Thoracic aorta (tissue), 2 donors: Measurements from ENCODE around the gene ANKUB1. TPM values are rescaled to one million over a fixed set of nuclear protein-coding genes. Genes with fewer than 3 reads are reported as not detected.

Source experiments
- ATAC-seq: fragments of 150-250 bp; one replicate; pipeline ENCODE4 v1.8.0; 2017; ENCODE audit warnings: low read depth; ENCODE audit not compliant: insufficient number of reproducible peaks, low FRiP score
- DNase-seq: peaks from one replicate; pipeline ENCODE4 v3.0.0-alpha.2; 2020; ENCODE audit warnings: low spot score
- H3K27ac ChIP-seq, 2 donors: fragments of 200-600 bp; sonication (generic); 1 replicate in 1 of 2; 2 replicates in 1 of 2; pipeline ENCODE4 v1.5.1; 2016; ENCODE audit warnings: mild to moderate bottlenecking in 2 of 2, moderate library complexity in 2 of 2
- H3K27me3 ChIP-seq: fragments of 200-600 bp; sonication (generic); replicated peaks from 2 replicates; pipeline ENCODE4 v1.6.0; 2016; ENCODE audit warnings: mild to moderate bottlenecking; ENCODE audit not compliant: insufficient read depth
- H3K36me3 ChIP-seq: fragments of 200-600 bp; sonication (generic); one replicate; pipeline ENCODE4 v1.5.1; 2016
- H3K4me1 ChIP-seq, 2 donors: fragments of 200-600 bp; sonication (generic); 1 replicate in 1 of 2; 2 replicates in 1 of 2; pipeline versions ENCODE4 v1.5.1 to v1.6.0; 2016; ENCODE audit warnings: low read depth in 2 of 2, mild to moderate bottlenecking in 1 of 2; ENCODE audit not compliant: control insufficient read depth in 1 of 2
- H3K4me3 ChIP-seq: fragments of 200-600 bp; sonication (generic); 2 replicates; pipeline ENCODE4 v1.5.1; 2016; ENCODE audit warnings: mild to moderate bottlenecking
- H3K9me3 ChIP-seq: fragments of 200-600 bp; sonication (generic); 2 replicates; pipeline ENCODE4 v1.5.1; 2016
- CTCF ChIP-seq: fragments of 200-600 bp; sonication (generic); IDR thresholded peaks from one replicate; pipeline ENCODE4 v1.5.1; 2019; ENCODE audit warnings: antibody characterized with exemption
- total RNA-seq, 2 donors: library from RNA; depleted of rRNA; stranded (reverse); fragments of >200 nt; gene quantifications; one replicate each; pipeline versions ENCODE4 v1.1.0 to v1.2.3, GENCODE V29; 2016

Gene ANKUB1
- total RNA-seq, 2 donors from 2014 or later: 0.81 TPM; not detected in 1

GRCh38 chr3:149819432-149819831, 27.1 kb upstream of the ANKUB1 start:
- Histone ChIP-seq H3K4me3 (no peak overlapping the region), H3K27ac (no peak overlapping the region), H3K36me3 (no peaks in the 10 kb centered on the region), H3K9me3 (no peaks in the 10 kb centered on the region), H3K4me1 (peaks cover 15 to 30% of the 10 kb centered on the region in 2 donors), H3K27me3 (no peaks in the 10 kb centered on the region)
- no peak for DNase-seq
- no peak for ATAC-seq
- TF ChIP-seq CTCF: no peak

- ATAC-seq (no peak), DNase-seq (no peak)
- Histone ChIP-seq H3K27ac (no peak overlapping the region), H3K4me3 (no peak overlapping the region), H3K36me3 (no peaks in the 10 kb centered on the region), H3K27me3 (no peaks in the 10 kb centered on the region), H3K9me3 (no peaks in the 10 kb centered on the region), H3K4me1 (peaks cover 18 to 39% of the 10 kb centered on the region in 2 donors)
- no peak for TF ChIP-seq CTCF
Observed at GRCh38 chr3:149816986-149817385, 24.6 kb upstream of the ANKUB1 start.

GRCh38 chr3:149816311-149816710, 24.0 kb upstream of the ANKUB1 start:
- Histone ChIP-seq H3K27ac (no peak overlapping the region), H3K4me1 (peaks cover 20 to 41% of the 10 kb centered on the region in 2 donors), H3K36me3 (no peaks in the 10 kb centered on the region), H3K4me3 (peak overlapping the region; percentile 83), H3K9me3 (no peaks in the 10 kb centered on the region), H3K27me3 (no peaks in the 10 kb centered on the region)
- DNase-seq (no peak), ATAC-seq (no peak)
- no peak for TF ChIP-seq CTCF

- Histone ChIP-seq H3K27me3 (no peaks in the 10 kb centered on the region), H3K27ac (no peak overlapping the region), H3K4me1 (peaks cover 20 to 41% of the 10 kb centered on the region in 2 donors), H3K36me3 (no peaks in the 10 kb centered on the region), H3K4me3 (peak overlapping the region; percentile 83), H3K9me3 (no peaks in the 10 kb centered on the region)
- ATAC-seq (no peak), DNase-seq (no peak)
- TF ChIP-seq CTCF: no peak
Observed at GRCh38 chr3:149815728-149816127, 23.4 kb upstream of the ANKUB1 start.

GRCh38 chr3:149815321-149815720, 23.0 kb upstream of the ANKUB1 start:
- H3K4me1 ChIP-seq: peaks cover 20 to 41% of the 10 kb centered on the region in 2 donors
- H3K4me3 ChIP-seq: peak overlapping the region; percentile 83

More at GRCh38 chr3:149815321-149815720, 23.0 kb upstream of the ANKUB1 start:
- ATAC-seq (no peak), DNase-seq (no peak)
- no peaks in the 10 kb centered on the region for H3K27me3 ChIP-seq
- H3K36me3 ChIP-seq: no peaks in the 10 kb centered on the region
- peak overlapping the region in 1 of 2 donors; percentile 95 for H3K27ac ChIP-seq
- no peak for TF ChIP-seq CTCF
- H3K9me3 ChIP-seq: no peaks in the 10 kb centered on the region
